ENCODE measurements around the gene SAP25.

- TF ChIP-seq, protein P1, sequence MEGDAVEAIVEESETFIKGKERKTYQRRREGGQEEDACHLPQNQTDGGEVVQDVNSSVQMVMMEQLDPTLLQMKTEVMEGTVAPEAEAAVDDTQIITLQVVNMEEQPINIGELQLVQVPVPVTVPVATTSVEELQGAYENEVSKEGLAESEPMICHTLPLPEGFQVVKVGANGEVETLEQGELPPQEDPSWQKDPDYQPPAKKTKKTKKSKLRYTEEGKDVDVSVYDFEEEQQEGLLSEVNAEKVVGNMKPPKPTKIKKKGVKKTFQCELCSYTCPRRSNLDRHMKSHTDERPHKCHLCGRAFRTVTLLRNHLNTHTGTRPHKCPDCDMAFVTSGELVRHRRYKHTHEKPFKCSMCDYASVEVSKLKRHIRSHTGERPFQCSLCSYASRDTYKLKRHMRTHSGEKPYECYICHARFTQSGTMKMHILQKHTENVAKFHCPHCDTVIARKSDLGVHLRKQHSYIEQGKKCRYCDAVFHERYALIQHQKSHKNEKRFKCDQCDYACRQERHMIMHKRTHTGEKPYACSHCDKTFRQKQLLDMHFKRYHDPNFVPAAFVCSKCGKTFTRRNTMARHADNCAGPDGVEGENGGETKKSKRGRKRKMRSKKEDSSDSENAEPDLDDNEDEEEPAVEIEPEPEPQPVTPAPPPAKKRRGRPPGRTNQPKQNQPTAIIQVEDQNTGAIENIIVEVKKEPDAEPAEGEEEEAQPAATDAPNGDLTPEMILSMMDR (IDR thresholded peaks at IDR 0.05): no peak
- no peak for TF ChIP-seq POLR2A (IDR thresholded peaks at IDR 0.05)
Observed at GRCh38 chr7:100543586-100543985, 30.1 kb downstream of the SAP25 start.
